ENCODE results near the gene TGM2.

TGM2 gene

DNA sequence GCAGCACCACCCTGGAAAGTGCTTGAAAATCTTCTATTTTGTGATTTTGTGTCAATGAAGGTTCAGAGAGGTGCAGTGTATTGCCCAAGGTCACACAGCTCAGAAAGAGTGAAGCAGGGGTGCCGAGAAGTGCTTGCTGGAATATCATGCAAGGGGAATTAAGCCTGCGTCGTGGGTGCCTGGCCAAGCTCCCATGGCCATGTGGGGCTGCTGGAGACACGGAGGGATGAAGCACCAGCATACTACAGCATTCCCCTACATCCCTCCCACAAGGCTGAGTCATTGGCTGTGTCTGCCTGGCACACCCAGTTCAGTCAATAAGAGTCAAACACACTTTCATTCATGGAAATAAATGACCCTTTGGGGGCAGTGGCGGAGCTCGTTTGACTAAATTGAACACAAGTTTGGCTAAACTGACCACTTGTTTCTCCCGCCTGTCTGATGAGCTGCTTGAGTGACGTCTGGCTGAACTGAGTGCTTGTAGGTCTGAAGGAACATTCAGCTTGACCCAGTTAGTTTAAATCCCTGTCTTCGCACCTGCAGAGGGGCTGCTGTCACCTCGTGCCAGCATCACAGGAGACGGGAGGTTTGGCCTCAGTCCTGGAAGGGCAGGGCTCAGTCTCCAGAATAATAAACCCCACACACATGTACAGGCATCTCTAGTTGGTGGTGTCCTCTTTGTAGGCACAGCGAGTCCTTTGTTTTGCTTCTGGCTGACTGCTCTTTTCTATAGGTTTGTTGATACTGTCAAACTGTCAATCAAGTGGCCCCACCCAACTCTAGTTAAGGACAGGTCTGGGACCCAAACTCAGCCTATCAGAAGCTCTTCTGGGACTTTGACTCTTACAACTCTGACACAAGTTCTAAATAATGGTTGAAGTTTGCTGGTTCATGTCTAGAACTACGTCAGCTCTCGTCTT, 8.4 kb upstream of the TGM2 start:
- no peak for DNase-seq

DNA sequence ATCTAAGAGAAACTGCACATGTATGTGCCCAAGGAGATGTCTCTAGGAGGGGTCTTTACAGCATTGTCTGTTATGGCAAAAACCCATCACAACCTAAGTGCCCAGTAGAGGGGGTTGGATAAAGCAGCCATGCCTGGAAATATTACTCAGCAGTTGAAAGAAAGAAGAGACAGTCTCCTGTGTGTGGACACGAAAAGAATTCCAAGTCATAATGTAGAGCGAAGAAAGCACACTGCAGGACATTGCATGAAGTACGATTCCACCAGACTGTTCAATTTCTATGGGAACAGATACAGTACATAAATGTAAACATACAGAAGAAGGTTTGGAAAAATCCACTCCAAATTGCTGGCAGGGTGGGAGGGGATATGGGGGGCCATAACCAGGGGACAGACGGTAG, 7.3 kb upstream of the TGM2 start:
- DNase-seq: no peak

DNA sequence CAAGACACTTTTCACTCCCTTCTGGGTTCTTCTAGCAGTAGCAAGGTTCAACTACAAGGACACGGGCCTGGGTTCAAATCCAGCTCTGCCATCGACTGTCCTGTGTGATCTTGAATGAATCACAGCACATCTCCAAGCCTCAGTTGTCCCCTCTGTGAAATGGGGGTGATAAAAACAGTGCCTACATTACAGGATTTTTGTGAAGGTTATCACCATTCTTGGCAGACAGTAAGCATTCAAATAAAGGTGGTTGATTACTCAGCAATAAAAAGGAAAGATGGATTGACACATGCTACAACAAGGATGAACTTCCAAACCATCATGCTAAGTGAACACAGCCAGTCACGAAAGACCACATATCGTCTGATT, 6.6 kb upstream of the TGM2 start:
- DNase-seq: no peak

DNA sequence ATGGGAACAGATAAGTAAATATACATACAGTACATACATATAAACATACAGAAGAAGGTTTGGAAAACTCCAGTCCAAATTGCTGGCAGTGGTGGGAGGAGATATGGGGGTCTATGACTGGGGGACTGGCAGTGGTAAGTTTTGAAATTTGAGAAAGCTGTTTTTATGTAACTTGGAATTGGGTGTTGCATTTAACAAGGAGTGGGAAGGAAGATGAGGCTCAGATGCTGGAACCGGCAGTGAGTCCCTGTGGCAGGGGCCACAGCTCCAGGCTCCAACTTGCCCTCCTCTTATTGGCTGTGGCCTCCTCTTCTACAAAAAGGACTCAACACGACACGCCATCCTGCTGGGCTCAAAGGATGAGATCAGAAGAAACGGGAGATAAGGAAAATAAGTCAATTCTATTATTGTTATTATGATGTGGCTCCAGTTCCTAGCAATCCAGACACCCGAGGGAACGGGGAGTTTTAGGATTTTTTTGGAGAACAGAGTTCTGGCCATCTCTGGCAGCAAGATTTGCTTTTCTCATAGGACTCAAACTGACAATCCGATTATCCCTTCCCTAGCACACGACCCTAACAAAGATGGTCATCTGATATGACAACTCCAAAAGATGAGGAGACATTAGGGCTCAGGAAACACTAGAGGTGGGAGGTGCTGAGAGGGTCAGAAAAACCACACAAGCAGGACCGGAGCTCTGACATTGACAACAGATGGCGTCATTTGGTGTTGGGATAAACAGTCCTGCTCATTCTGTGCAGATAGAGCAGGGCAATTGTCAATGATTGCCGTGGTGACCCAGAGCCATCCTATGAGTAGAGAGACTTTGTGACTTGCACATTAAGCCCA, 6.0 kb upstream of the TGM2 start:
- no peak for DNase-seq

DNA sequence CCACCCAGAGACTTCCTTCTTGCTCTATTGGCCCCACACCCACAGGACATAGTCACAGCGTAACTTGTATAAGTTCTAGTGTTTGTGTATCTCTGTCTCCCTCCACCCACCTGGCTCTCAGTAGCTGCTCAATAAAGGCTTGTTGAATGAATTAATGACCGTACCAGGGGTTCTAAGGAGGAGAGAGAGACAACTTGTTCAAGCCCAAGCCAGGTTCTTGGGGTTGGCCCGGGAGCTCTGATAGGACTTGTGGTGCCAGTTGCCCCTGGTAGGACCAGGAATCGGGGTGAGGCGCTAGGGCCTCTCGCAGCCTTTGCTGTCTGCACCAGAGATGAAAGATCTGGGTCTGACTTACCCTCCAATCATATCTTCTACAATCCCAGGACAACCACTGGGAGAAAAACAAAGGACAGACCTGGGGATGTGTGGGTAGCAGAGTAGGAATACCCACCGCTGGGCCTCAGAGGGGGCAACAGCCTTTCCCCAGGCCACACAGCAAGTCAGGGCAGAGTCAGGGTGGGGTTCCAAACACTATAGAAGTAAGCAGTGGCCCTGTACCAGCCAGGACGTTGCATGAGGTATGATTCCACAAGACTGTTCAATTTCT, 5.3 kb upstream of the TGM2 start:
- no peak for DNase-seq

DNA sequence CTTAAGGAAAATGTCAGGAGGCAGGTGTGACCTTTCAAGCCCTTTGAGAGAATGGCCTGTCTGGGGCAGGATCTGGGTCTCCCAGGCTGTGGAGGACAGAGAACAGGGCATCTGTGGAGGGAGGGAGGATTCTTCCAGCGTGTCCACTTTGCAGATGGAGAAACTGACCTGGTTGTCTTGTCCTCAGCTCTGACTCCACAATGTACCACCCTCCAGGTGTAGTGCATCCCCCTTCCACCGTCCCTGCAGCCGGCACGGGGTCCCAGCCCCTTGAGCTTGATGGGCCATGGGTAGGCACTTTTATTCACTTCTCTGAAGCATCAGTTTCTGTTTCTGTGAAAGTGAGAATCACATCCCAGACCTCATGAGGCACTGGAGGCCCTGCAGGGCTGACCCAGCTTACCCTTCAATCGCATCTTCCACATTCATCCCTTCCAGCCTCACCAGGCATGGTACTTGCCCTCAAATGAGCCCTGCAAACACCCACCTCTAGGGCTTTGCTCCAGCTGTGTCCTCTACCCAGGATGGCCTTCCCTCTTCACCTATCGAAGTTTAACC, 4.6 kb upstream of the TGM2 start:
- no peak for DNase-seq

DNA sequence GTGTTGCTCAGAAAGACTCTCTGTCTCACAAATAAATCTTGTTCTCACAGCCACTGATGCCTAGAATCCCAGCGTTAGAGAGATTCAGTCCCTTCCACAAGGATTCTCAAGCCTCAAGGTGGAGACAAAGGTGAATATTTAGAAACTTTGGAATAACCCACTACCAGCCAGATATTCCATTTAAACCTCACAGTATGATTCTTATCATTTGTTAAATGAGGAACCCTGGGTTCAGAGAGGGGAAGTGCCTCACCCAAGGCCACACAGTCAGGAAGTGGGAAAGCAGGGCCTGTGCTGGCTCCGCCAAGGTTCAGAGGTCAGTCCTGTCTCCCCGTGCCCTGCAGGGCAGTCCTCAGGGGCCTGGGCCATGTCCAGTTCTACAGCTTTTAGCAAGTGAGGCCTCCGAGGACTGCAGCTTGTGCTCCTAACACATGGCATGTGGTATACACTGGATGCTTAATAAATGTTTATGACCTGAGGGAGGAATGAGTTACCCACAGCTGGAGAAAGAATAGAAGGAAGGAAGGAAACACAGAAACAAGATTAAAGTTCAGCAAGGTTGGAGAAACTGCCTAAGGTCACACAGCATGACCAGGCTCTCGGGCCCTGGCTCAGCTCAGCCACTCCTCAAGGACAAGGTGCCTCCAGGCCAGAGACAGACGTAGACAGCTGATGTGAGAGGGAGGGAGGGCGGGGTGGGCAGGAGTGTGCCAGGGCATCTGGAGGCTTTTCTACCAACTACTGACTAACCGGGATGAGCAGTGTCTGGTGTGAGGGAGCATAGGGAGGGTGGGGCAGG, 3.9 kb upstream of the TGM2 start:
- no peak for DNase-seq

DNA sequence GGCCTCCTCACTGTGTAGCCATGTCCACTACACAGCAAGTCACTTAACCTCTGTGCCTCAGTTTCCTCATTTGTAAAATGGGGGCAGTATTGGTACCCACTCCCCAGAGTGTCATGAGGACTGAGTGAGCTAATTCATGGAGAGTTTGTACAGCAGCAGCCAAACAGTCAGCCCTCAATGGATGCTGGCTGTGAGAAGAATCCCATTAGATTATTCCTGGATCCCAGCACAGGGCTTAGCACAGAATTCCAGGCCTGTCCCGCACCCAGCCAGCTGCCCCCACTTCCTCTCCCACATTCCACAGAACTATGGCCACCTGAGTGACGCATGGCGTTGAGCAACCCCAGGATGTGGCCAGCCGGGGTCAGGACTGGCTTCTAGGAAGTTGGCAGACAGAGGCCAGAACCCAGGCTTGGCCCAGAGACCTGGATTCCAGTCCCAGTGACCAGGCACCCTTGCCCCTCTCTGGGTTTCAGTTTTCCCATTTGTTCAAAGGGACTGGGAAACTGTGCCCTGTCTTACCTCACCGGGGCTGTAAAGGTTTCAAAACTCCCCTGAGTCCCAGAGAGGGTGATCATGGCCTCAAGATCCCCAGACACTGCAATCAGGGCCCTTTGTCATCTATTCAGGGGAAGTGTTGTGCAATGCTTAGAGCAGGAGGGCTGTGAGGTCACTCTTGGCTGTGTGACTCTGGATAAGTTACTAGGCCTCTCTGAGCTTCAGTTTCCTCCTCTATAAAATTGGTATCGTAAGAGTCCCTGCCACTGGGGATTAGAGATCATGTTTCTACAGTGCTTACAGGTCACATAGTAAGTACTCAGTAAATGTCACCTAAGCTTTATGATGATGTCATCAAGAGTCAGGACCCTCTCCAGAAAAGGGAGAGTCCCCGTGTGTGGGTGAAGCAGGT, 3.0 kb upstream of the TGM2 start:
- DNase-seq: no peak

DNA sequence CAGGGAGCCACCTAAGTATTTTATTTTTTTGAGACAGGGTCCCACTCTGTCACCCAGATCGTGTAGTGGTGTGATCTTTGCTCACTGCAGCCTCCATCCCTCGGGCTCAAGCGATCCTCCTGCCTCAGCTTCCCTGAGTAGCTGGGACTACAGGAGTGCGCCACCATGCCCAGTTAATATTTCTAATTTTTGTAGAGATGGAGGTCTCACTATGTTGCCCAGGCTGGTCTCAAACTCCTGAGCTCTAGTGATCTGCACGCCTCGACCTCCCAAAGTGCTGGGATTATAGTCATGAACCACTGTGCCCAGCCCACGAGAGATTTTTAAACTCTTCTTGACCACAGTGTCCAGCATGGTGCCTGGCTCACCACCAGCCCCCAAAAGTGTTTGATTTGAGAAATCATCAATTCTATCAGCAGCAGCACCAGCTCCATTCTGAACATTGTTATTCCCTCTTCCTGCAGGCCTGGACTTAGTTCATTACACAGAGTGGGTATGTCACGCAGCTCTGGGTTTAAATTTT, 2.3 kb upstream of the TGM2 start:
- DNase-seq: no peak

DNA sequence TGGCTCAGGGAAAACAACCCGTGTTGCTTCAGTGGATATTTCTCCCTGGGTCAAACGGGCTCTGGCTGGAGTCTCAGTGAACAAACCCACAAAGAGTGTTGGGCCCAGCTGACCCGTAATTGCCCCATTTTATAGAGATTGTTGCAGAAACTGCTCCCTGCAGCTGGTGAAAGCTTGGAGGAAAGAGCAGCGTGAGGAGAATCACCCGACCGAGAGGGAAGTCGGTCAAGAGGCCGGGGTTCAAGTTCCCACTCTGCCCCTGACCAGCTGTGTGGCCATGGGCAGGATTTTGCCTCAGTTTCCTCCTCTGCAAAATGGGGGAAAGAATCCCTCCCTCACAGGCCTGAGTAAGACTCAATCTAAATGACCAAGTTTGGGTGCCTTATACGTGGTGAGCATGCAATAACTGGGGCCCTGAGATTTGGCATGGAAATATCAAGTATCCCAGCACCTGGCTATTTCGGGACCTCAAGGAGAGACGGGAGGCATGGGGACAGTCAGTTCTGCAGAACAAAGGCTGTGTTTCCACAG, 1.7 kb upstream of the TGM2 start:
- no peak for DNase-seq

DNA sequence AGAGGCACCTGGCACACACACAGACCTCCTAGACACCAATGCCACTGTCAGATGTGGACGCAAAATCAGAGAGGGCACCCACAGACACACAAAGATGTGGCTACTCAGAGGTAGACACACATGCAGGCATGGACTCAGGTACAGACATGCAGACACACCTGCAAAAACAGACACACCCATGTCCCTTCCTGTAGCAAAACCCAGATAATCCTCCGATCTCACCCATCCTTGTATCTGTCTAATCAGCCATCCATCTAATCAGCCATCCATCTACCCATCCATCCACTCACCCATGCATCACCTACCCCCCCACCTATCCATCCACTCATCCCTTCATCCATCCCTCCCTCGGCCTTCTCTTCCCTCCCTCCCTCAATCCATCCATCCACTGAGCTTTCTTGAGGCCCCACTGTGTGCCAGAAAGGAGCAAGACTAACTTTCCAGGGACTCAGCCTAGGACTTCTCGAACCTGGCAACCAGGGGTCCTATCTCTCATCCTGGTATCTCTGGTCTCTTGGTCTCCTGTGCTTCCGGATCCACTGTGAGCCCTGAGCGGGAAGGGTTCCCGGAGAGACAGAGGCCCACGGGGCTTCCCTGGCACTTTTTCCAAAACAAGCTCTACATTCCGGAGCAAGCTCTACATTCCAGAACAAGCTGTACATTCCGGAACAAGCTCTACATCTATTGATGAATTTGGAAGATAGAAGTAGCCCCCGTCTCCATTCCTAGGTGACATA, 1.1 kb upstream of the TGM2 start:
- no peak for DNase-seq

DNA sequence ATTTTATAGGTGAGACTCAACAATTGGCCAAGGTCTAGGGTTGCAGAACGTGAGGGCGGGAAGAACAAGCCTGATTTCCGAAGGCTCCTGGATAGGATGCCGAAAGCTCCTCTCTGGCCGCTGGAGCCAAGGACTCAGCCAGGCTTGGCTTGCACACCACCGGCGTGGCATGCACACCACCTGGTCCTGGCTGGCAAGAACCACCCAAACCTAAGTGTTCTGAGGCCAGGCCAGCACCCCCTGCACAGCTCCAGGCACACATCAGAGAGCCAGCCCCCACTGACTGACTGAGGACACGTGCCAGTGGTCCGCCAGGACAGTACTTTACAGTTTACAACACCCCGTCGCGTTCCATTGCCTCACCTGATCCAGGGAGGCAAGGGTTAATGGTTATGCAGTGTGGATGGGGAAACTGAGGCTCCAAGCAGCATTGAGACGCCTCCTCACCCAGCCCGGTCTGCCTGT, 414 bp downstream of the TGM2 start:
- no peak for DNase-seq

DNA sequence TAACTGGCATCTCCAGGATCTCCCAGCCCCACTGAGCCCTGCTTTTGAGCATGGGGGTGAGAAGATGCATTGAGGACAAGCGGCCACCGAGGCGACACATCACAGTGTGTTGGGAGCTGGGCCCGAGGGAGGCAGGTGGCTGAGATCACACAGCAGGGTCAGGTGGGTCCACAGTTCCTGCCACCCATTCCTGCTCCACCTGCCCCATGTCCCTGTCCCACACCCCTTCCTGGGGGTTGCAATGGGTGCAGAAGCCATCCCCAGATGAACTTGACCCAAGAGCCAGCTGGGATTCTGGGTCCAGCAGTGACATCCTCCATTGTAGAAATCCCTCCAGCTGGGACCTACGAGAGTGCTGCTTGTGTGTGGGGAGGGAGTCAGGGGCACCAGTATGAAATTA, 1.0 kb downstream of the TGM2 start:
- no peak for DNase-seq

DNA sequence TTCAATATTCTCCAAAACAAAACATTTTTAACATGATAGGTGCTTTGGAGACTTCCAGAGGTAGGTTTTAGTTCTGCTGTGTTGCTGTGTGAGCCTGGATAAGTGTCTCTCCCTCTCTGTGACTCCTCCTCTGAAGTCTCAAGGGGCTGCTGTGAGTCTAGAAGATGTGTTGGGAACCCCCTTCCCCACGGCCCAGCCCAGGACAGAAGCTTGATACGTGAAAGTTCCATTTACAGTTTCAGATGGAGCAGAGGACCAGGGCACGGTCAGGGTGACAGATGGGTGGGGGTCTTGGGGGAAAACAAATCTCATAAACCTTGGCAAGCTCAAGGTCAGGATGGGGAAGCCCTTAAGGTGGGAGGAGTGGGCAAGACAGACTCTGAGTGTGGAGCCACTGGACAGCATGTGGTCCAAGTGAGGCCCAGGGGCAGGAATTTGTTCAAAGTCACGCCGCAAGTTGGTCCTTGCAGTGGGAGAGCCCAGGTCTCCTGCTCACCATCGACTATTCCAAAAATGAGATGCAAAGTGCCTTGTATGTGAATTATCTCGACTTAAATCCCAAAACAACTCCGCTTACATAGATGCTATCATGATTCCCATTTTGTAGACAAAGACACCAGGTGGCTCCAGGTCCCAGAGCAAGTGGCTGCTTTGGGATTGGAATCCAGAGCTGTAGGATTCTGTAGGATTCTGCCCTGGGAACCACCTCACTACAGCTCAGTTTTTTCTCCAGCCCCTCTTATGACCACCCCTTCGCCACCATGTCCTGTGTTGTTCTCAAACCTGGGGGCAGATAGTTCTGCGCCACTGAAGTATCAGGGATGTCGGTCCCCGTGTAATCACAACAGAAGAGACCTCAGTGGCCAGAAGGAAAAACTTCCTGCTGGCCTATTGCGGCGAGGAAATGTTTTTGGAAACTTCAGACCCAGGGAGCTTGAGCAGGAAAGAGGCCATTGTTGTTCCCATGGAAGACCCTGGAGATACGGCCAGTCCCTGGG, 1.9 kb downstream of the TGM2 start:
- DNase-seq: no peak

DNA sequence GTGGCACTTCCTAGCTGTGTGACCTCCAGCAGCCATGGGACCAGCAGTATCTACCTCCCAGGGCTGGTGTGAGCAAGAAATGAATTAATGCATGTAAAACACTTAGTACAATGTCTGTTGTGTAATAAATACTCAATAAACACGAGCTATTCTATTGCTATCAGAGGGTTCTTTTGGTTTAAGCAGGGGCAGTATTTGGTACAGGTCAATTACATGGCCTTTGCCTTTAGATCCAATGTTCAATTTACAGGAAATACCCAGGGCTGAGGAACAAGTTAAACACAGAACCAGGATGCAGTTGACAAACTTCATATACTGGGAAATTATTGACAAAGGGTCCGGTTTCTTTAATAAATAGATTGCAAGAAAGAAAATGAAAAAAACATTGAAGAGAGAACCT, 2.9 kb downstream of the TGM2 start:
- no peak for DNase-seq

DNA sequence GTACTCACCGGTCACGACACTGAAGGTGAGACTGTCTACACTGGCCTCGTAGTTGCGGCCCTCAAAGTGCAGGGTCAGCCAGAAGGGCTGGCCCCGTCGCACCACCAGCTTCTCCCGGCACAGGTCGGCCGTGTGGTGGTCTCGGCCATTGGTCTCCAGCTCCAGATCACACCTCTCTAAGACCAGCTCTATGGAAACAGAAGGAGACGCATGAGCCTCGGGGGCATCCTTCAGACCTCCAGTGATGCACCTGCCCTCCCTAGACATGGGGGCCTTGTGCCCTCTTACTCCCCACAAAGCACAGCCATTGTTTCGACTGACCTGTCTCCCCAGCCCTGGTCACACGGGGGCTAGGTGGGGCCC, 3.7 kb downstream of the TGM2 start:
- no peak for DNase-seq

DNA sequence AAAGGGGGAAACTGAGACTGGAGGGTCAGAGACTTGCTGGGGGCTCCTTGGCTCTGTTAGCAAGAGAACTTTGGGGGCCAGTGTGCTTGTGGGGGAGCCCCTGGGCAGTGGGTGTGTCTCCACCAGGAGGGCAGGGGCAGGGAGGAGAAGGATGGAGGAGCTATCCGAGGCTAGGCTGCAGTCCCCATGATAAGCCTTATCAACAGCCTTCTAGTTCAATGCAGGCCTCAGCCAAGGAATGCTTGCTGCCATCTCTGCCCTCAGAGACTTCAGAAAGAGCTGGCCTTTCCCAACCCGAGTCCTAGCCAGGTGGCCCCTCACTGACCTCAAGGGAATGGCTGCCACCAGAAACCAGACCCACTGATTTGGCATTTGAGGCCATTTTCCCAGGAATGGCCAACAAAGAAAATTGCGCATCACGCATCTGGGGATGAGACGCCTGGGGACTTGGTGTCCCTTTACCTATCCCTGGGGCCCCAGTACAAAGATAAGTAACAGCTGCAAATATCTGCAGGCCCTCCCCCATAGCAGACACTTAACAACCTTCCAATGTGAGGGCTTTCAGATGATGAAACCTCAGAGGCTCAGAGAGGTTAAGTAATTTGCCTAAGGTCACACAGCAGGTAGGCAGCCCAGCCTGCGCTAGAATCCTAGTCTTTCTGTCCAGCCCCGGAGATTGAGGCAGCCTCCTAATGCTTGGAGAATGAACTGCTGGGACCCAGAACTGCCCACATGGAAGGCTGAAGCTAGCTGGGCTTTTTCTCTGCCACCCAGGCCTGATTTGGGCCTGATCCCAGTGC, 4.9 kb downstream of the TGM2 start:
- no peak for DNase-seq

DNA sequence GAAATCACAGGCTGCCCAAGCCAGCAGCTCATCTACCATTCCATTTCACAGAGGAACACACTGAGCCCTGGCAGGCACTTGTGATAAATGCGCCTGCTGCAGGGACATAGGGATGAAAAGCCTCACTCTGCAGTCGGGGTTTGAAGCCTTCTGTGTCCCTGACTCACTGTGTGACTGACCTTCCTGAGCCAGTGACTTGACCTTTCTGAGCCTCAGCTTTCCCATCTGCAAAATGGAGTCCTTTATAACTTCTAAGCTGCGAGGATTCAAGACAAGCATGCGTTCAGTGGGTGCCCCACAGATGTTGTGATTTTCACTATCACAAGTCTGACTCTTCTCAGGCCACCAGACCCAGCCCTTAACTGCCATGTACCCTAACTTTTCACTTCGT, 5.5 kb downstream of the TGM2 start:
- no peak for DNase-seq

Measured in NCI-H1105 (cell line).